Measurements from ENCODE around the gene PAX3.
"Not testable (repeated sequence)": the region's sequence is repeated elsewhere in the genome, so short reads cannot be mapped to it uniquely, and the experiment has no call there.

Gene PAX3

DNA sequence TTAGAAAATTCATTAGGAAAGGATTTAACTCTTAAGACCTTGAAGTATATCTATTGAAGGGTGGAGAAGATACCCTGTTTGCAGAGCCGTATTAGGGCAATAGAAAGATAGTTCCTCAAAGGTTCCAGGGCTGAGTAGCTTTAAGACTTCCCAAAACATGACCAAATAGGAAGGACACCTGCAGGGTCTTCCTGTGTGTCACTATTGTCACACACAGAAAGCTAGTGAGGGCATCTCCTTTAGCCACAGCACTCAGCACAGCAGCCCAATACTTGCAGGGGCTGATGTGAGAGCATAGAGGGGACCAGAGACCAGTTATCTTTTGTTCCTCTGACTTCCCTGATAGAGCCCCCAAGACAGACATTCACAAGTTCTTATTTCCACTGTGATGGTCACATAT is 93.7 kb downstream of the PAX3 start:
- DNase-seq: no peak

DNA sequence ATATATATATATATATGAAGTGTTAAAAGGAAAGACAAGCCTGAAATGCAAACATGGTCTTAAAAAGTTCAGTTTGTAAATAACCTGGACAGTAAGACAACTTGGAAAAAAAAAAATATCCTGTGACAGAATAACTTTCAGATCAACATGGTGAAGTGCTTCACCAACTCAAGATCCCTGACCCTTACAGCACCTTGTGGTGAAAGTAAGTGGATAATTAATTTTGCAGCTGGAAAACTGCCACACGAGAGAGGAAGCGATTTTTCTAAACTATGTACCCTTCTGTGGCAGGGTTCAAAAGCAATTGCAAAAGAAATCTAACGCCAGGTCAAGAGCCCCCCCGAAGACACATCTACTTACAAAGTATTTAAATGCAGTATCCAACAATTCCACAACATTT is 95.8 kb downstream of the PAX3 start:
- no peak for DNase-seq

DNA sequence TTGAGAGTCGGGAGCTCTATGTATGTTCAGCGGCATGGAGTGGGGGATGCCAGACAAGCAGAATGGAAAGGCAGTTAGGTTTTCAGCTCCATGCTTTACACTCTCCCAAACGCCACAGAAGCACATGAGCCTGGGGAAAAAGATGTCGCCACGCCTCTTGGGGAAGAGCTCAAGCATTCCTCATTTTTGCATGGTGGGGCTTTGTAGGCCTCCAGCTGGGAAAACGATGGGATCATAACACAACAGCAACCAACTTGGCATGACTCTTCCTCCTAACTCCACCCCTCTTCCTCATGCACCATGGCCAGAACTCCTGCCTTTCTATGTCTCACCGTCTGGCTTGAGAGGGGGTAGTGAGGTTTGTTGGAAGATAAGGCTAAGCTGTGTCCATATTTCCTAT is 102.6 kb downstream of the PAX3 start:
- DNase-seq: no peak

DNA sequence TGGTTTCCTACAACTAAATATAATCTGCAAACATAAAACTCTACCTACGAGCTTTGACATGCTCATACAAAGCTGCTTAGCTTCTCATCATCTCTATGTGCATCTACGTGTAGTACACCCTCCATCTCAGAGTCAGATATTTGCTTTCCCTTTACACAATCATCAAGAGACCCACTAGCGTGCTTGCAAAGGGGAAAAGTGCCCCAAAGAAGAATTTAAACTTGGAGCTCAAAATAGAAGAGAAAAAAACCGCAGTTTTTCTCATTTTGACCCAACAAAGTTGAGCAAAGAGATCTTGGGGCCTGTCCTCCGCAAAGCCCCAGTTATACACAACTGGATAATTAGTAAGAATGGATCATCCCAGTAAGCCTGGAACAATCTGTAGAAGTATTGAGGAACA is 104.1 kb downstream of the PAX3 start:
- DNase-seq: no peak

DNA sequence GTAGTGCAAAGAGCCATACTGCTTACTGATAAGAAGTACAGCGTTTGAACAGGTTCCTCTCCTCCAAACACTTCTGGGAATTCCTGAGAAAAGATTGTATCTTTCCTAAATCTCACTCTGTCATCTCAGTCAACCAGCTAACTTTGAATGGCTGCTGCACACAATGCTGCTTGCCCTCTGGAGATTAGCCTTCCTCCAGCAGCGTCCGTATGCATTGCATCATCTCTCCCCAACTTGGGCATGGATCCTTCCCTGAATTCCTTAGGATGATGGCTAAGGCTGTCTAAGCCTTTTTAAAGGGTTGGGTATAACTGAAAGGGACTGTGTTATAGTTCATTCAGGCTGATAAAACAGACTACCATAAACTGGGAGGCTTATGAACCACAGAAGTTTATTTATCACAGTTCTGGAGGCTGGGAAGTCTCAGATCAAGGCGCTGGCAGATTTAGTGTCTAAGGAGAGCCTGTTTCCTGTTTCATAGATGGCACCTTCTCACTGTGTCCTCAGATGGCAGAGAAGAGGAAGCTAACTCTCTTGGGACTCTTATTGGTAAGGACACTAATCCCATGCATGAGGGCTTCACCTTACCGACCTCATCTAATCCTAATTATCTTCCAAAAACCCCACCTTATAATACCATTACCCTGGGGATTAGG is 105.3 kb downstream of the PAX3 start:
- no peak for DNase-seq

DNA sequence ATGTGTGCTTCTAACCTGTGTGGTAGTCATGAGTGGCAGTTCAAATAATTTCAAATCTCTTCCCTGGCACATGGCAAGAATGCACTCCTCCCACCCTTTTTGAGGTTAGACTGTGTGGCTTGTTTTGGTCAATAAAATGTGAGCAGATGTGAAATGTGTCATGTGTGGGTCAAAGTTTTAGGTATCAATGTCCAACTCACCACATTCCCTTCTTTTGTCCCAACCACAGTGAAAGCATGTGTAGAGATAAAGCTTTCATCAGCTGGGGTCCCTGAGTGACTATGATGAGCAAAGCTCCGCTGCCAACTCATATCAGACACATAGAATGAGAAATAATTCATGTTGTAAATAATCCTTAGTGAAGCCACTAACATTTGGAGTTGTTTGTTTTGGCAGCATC is 118.2 kb downstream of the PAX3 start:
- DNase-seq: no peak

DNA sequence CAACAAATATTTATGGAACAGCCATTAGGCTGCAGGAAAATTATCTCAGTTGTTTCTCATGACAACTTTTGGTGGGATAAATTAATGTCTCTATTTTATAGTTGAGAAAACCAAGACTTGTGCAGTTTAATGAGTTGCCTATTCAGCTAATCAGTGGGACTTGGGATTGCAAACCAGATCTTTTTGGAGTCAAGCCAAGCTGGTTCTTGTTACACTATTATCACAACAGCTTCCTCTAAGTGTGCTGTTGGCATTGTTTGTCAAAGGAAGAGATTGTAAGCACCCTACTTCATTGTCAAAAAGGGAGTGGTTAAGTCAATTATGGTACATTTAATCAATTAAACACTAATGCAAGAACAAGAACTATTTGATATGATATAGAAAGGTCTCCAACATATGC is 119.2 kb downstream of the PAX3 start:
- DNase-seq: no peak

DNA sequence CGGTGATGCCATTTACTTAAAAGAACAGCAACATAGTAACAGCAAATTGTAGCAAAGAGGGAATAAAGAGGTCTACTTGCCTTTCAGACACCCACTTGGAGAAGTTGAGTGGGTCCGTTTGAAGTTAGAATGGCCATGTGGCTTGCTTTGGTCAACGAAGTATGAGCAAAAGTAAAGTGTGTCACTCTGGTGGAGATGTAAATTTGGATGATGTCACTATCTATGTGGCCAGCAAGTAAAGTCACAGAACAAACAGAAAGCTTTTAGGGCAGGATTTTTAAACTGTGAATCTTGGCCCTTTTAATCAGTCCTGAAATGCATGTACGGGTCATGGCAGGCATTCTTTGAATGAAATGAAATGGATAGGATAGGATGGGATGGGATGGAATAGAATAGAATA is 120.3 kb downstream of the PAX3 start:
- DNase-seq: no peak

DNA sequence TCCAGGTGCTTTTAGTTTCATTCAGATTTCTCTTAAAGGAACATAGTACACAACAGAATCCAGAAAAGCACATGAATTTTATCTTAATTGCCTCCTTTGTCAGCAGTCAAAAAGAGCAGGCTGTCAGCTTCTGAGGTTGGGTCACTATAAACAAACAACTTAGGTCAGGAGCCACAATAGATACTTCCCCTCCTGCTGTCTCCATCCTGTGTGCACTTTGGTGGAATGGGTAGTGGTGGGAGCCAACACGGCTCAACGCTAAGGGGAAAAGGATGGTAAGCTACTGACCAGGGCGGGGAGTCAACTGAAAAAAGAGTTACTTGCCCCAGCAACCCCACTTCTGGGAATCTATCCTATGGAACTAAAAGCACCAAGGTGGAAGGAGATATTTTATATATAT is 121.9 kb downstream of the PAX3 start:
- no peak for DNase-seq

DNA sequence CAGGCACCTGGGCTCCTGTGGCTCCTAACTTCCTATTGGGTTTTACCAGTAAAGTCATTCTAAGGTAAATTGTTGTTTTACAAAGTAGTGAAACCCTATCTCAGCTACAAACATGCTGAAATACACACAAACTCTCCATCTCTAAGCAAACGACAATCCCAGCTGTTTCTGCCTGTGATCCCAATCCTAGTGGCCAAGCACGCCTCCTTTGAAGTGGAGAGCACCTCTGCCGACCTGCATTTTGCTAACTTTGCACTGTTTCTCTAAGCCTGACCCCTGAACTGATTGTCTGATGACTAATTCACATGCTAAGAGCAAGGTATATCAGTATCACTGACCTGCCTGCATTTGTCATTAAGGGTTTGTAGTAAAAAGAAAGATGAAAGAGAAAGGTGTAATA is 124.3 kb downstream of the PAX3 start:
- DNase-seq: no peak

DNA sequence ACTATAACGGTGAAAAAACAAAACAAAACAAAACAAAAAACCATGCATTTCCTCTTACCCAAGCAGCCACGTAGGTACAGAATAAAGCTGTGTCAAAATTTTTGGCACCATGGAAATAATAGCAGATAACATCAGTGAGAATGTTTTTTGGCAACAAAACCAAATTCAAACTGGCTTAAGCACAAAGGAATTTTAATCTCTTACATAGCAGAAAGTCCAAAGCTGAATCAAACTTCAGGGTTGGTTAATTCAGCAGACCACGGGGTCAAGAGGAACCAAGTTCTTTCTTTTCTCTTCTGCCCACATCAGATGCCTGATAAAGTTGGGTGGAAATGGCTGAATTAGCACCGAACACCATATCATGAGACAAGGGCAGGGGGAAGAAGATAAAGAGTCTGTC is 129.5 kb downstream of the PAX3 start:
- no peak for DNase-seq

DNA sequence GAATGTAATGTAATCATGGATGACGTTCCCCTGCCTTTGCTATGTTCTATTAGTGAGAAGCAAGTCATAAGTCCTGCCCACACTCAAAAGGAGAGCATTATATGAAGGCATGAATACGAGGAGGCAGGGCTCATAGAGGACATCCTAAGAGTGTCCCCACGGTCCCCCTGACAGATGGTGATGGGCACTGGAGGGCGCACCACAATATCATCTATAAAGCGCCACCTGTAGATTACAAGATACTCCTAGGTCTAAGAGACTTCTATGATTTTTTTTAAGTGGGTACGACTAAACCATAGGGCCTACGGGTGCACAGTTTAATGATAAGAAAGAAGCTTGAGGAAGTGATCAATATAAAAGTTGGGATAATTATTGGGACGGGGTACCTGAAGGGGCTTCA is 131.0 kb downstream of the PAX3 start:
- DNase-seq: no peak

DNA sequence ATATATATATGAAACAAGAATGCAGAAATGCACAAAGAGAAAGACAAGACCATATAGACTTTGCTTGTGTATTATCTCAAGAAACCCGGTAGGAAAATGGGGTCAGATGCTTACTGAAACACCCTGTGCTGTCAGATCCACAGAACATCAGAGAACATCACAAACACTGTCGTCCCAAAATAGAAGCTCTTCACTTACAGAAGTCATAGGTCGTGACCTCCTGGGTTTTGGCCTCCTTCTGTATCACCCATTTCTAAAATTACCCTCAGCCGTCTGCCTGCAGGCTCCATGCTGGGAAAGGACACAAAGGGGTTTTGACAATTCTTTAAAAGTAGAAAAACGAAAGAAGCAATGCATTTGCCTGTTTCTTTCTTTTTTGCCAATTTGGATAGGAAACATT is 137.9 kb downstream of the PAX3 start:
- DNase-seq: no peak

DNA sequence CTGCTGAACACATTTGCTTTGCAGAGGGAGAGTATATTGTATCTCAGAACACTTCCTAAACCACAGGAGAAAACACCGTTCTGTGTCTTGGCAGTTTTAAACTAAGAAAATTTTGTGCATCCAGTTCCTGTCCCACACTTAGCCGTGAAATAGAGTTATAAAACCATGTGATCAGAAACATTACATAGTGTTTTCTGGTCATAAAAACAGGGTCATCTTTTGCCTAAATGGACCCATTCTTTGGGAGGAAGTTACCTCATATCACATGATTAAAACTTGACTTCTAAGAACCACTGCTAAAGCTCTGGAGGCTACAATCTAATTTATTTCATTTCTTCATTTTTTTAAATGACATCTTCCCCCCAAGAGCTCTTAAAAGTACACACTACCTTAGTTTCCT is 138.7 kb downstream of the PAX3 start:
- DNase-seq: no peak

DNA sequence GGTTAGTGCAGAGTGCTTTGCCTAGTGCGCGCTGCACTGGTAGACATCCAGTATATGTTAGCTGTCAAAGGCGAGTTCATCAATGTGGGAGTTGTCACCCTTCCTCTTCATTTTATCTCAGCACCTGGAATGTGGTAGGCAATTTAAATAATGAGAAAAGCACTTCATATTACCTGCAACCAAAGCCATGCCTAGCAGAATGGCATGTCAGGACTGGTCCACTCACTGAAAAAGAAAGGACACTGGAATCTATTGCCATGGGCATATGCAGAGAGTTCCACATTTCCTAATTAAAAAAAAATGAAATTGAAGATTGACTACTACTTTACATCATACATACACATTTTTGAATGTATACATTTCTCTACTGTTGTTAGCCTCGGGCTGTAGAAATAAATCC is 139.6 kb downstream of the PAX3 start:
- no peak for DNase-seq

DNA sequence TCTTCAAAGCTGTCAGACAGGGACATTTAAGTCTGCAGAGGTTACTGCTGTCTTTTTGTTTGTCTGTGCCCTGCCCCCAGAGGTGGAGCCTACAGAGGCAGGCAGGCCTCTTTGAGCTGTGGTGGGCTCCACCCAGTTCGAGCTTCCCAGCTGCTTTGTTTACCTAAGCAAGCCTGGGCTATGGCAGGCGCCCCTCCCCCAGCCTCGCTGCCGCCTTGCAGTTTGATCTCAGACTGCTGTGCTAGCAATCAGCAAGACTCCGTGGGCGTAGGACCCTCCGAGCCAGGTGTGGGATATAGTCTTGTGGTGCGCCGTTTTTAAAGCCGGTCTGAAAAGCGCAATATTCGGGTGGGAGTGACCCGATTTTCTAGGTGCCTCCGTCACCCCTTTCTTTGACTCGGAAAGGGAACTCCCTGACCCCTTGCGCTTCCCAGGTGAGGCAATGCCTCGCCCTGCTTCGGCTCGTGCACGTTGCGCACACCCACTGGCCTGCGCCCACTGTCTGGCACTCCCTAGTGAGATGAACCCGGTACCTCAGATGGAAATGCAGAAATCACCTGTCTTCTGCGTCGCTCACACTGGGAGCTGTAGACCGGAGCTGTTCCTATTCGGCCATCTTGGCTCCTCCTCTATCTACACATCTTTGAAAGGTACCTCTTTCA is 143.7 kb downstream of the PAX3 start:
- DNase-seq: not testable (repeated sequence)
